Breast epithelium (tissue), 4 donors: ENCODE measurements around the gene TNKS1BP1. TPM values are rescaled to one million over a fixed set of nuclear protein-coding genes. Genes with fewer than 3 reads are reported as not detected.

Experiments used
- DNase-seq, 2 donors: peaks; one replicate each; pipeline ENCODE4 v3.0.0-alpha.2; 2019; ENCODE audit warnings: low spot score in 2 of 2
- H3K27ac ChIP-seq, 2 donors: fragments of 200-600 bp; sonication (generic) in 1 of 2; one replicate each; pipeline ENCODE4 v1.5.1; 2016 to 2019; ENCODE audit warnings: mild to moderate bottlenecking in 1 of 2
- H3K27me3 ChIP-seq, 2 donors: fragments of 200-600 bp; sonication (generic) in 1 of 2; one replicate each; pipeline versions ENCODE4 v1.5.1 to v1.6.0; 2017 to 2019; ENCODE audit warnings: control low read depth in 1 of 2, mild to moderate bottlenecking in 1 of 2
- H3K36me3 ChIP-seq: fragments of 200-600 bp; one replicate; pipeline ENCODE4 v1.5.1; 2019
- H3K4me1 ChIP-seq, 2 donors: fragments of 200-600 bp; sonication (generic); one replicate each; pipeline ENCODE4 v1.5.1; 2016 to 2019; ENCODE audit warnings: control low read depth in 1 of 2
- H3K4me3 ChIP-seq, 3 donors: fragments of 200-600 bp; sonication (generic); 1 replicate in 2 of 3; 2 replicates in 1 of 3; pipeline ENCODE4 v1.5.1; 2016 to 2019; ENCODE audit warnings: mild to moderate bottlenecking in 3 of 3, moderate library complexity in 2 of 3
- H3K9me3 ChIP-seq, 2 donors: fragments of 200-600 bp; sonication (generic) in 1 of 2; one replicate each; pipeline ENCODE4 v1.5.1; 2016 to 2019; ENCODE audit warnings: control low read depth in 1 of 2
- CTCF ChIP-seq, 3 donors: fragments of 450-650 bp; IDR thresholded peaks; one replicate each; pipeline ENCODE4 v1.5.1; 2016 to 2017; ENCODE audit warnings: antibody characterized with exemption in 3 of 3, mild to moderate bottlenecking in 3 of 3, moderate library complexity in 3 of 3
- POLR2A ChIP-seq: fragments of 450-650 bp; IDR thresholded peaks from one replicate; pipeline ENCODE4 v1.6.1; 2016; ENCODE audit warnings: antibody characterized with exemption, mild to moderate bottlenecking, moderate library complexity
- POLR2AphosphoS5 ChIP-seq, 3 donors: sonication (generic); formaldehyde crosslinking; IDR thresholded peaks; one replicate each; pipeline ENCODE4 v1.6.1; 2017; ENCODE audit warnings: antibody characterized with exemption in 3 of 3
- intact Hi-C: fragments of 100-400 bp; cut with DNase I; formaldehyde crosslinking; loops from one replicate; pipeline ENCODE4 v1.15.1; 2023; ENCODE audit warnings: low total_unique reads
- total RNA-seq, 3 donors: library from RNA; depleted of rRNA; stranded (reverse); fragments of >200 nt; gene quantifications; one replicate each; pipeline ENCODE4 v1.1.0, GENCODE V29; 2016

TNKS1BP1 gene
- total RNA-seq, 3 donors from 2014 or later, result 79.3 to 111 (median 82.7) TPM

- DNase-seq, result no peak
These were observed 11.5 kb downstream of the TNKS1BP1 start for GRCh38 chr11:57313071-57313787.

GRCh38 chr11:57312511-57313021, 12.2 kb downstream of the TNKS1BP1 start:
- H3K4me3 ChIP-seq, result peak overlapping the region in 1 of 3 donors; percentile 6
- TF ChIP-seq POLR2AphosphoS5 (IDR thresholded peaks at IDR 0.05) (no peak), POLR2A (no peak), CTCF (IDR thresholded peaks at IDR 0.05) (no peak)
- H3K27me3 ChIP-seq, result no peaks in the 10 kb centered on the region
- no peaks in the 10 kb centered on the region for H3K9me3 ChIP-seq
- H3K27ac ChIP-seq, result peak overlapping the region; percentile 86 to 92
- H3K4me1 ChIP-seq, result peaks cover 34 to 35% of the 10 kb centered on the region in 2 donors
- H3K36me3 ChIP-seq, result no peaks in the 10 kb centered on the region
- DNase-seq, result no peak
- intact Hi-C loops, result no loop called here

More at GRCh38 chr11:57313071-57313787, 11.5 kb downstream of the TNKS1BP1 start:
- no peaks in the 10 kb centered on the region for H3K9me3 ChIP-seq
- no peaks in the 10 kb centered on the region for H3K36me3 ChIP-seq
- peaks cover 34 to 41% of the 10 kb centered on the region in 2 donors for H3K4me1 ChIP-seq
- H3K4me3 ChIP-seq, result peak overlapping the region in 1 of 3 donors; percentile 6
- H3K27ac ChIP-seq, result peak overlapping the region; percentile 86 to 92
- intact Hi-C loops, result no loop called here
- no peaks in the 10 kb centered on the region for H3K27me3 ChIP-seq
- TF ChIP-seq POLR2A, result no peak
- no peak for TF ChIP-seq POLR2AphosphoS5 (IDR thresholded peaks at IDR 0.05)
- no peak for TF ChIP-seq CTCF (IDR thresholded peaks at IDR 0.05)

GRCh38 chr11:57311109-57311936, 13.4 kb downstream of the TNKS1BP1 start:
- no peaks in the 10 kb centered on the region for H3K36me3 ChIP-seq
- peak overlapping the region; percentile 49 to 71 (median 49) for H3K4me3 ChIP-seq
- intact Hi-C loops, result no loop called here
- TF ChIP-seq POLR2AphosphoS5 (IDR thresholded peaks at IDR 0.05) (peak in 2 of 3 donors; percentile 49 to 75), POLR2A (no peak), CTCF (IDR thresholded peaks at IDR 0.05) (no peak)
- peak overlapping the region; percentile 86 to 92 for H3K27ac ChIP-seq
- peak; percentile 93 to 96 for DNase-seq
- no peaks in the 10 kb centered on the region for H3K27me3 ChIP-seq
- no peaks in the 10 kb centered on the region for H3K9me3 ChIP-seq
- peaks cover 30 to 40% of the 10 kb centered on the region in 2 donors for H3K4me1 ChIP-seq

- intact Hi-C loops, result no loop called here
- no peak for TF ChIP-seq POLR2A
- TF ChIP-seq CTCF (IDR thresholded peaks at IDR 0.05), result no peak
- TF ChIP-seq POLR2AphosphoS5 (IDR thresholded peaks at IDR 0.05), result peak in 1 of 3 donors; percentile 20
- Histone ChIP-seq H3K27me3 (no peaks in the 10 kb centered on the region), H3K4me3 (peak overlapping the region; percentile 49 to 71 (median 49)), H3K4me1 (peaks cover 26 to 46% of the 10 kb centered on the region in 2 donors), H3K27ac (peak overlapping the region; percentile 86 to 92), H3K9me3 (no peaks in the 10 kb centered on the region), H3K36me3 (no peaks in the 10 kb centered on the region)
- DNase-seq, result no peak
These were observed 14.1 kb downstream of the TNKS1BP1 start for GRCh38 chr11:57310630-57311086.
